Measurements from ENCODE around the gene METTL22. TPM values are rescaled to one million over a fixed set of nuclear protein-coding genes. Genes with fewer than 3 reads are reported as not detected.

The METTL22 gene
- total and polyA plus RNA-seq, 4 donors: 6.5 to 17.9 (median 14.4) TPM

DNA sequence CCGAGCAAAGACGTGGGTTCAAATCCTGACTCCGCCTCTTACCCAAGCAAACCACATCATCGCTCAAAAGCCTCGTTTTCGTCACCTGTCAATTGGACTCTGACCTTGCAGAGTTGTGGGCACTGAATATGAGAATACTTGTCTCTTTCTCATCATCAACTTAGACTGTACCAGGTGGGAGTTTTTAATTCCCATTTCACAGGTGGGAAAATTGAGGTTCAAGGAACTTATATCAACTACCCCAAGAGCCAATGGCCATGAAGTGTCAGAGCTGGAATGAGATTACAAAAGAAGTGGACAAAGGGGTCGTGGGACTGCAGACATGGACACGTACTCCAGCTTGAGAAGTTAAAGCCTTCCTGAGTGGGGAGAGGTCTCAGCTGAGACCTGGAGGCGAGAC is 41.9 kb upstream of the METTL22 start:
- Histone ChIP-seq H3K27me3 (ENCODE audit: control insufficient read depth in 4 of 4, insufficient read depth in 4 of 4, low read length in 3 of 4) (no peaks in the 10 kb centered on the region), H3K9ac (ENCODE audit: low read depth in 1 of 2, low read length in 2 of 2) (no peak overlapping the region), H3K4me3 (ENCODE audit: low read depth in 1 of 3, low read length in 3 of 3) (no peak overlapping the region), H3K9me3 (ENCODE audit: control insufficient read depth in 4 of 4, low read length in 3 of 4) (no peaks in the 10 kb centered on the region), H3K27ac (ENCODE audit: low read depth in 1 of 2, low read length in 2 of 2) (no peak overlapping the region), H3K36me3 (ENCODE audit: control insufficient read depth in 4 of 4, insufficient read depth in 3 of 4, low read depth in 1 of 4, low read length in 3 of 4) (no peaks in the 10 kb centered on the region), H3K4me1 (ENCODE audit: control insufficient read depth in 4 of 4, insufficient read depth in 4 of 4, low read length in 3 of 4) (no peaks in the 10 kb centered on the region)
- WGBS: 81% methylated on average over 9 of the region's 9 CpGs
- no peak for DNase-seq (ENCODE audit: low spot score)
- TF ChIP-seq, protein P1, sequence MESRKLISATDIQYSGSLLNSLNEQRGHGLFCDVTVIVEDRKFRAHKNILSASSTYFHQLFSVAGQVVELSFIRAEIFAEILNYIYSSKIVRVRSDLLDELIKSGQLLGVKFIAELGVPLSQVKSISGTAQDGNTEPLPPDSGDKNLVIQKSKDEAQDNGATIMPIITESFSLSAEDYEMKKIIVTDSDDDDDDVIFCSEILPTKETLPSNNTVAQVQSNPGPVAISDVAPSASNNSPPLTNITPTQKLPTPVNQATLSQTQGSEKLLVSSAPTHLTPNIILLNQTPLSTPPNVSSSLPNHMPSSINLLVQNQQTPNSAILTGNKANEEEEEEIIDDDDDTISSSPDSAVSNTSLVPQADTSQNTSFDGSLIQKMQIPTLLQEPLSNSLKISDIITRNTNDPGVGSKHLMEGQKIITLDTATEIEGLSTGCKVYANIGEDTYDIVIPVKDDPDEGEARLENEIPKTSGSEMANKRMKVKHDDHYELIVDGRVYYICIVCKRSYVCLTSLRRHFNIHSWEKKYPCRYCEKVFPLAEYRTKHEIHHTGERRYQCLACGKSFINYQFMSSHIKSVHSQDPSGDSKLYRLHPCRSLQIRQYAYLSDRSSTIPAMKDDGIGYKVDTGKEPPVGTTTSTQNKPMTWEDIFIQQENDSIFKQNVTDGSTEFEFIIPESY (IDR thresholded peaks at IDR 0.05): no peak

DNA sequence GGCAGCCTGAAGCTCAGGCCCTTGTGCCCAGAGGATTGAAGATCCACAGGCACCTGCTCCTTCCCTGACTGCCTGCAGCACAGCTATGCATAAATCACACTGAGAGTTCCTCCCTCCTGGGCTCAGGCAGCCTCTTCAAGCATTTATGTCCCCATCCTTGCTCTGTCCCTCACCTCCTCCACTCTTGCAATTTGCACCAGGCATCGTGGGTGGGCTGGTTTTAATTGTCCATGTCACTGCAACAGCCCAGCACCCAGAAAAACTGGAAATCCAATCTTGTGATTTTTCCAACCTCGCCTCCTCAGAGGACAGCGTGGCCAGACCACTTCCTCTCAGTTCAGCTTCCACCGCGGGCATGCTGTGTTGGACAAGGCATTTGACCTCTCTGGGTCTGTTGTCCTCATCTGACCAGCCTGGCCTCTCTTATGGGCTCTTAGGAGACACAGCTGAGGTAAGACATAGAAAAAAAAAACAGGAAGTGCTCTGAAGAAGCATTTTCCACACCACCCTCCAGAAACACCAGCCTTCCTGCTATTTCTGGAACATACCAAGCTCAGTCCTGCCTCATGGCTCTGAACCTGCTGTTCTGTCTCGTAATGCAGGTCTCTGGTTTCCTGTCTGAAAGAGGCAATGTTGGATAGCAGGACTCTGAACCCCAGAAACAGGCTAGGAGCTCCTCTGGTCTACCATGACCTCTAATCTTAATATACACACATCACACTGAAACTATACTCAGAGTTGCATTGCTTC is 39.5 kb upstream of the METTL22 start:
- Histone ChIP-seq H3K4me3 (ENCODE audit: low read depth in 1 of 3, low read length in 3 of 3) (no peak overlapping the region), H3K9ac (ENCODE audit: low read depth in 1 of 2, low read length in 2 of 2) (no peak overlapping the region), H3K27me3 (ENCODE audit: control insufficient read depth in 4 of 4, insufficient read depth in 4 of 4, low read length in 3 of 4) (no peaks in the 10 kb centered on the region), H3K27ac (ENCODE audit: low read depth in 1 of 2, low read length in 2 of 2) (no peak overlapping the region), H3K4me1 (ENCODE audit: control insufficient read depth in 4 of 4, insufficient read depth in 4 of 4, low read length in 3 of 4) (no peaks in the 10 kb centered on the region), H3K36me3 (ENCODE audit: control insufficient read depth in 4 of 4, insufficient read depth in 3 of 4, low read depth in 1 of 4, low read length in 3 of 4) (no peaks in the 10 kb centered on the region), H3K9me3 (ENCODE audit: control insufficient read depth in 4 of 4, low read length in 3 of 4) (no peaks in the 10 kb centered on the region)
- no peak for DNase-seq (ENCODE audit: low spot score)
- TF ChIP-seq, protein P2, sequence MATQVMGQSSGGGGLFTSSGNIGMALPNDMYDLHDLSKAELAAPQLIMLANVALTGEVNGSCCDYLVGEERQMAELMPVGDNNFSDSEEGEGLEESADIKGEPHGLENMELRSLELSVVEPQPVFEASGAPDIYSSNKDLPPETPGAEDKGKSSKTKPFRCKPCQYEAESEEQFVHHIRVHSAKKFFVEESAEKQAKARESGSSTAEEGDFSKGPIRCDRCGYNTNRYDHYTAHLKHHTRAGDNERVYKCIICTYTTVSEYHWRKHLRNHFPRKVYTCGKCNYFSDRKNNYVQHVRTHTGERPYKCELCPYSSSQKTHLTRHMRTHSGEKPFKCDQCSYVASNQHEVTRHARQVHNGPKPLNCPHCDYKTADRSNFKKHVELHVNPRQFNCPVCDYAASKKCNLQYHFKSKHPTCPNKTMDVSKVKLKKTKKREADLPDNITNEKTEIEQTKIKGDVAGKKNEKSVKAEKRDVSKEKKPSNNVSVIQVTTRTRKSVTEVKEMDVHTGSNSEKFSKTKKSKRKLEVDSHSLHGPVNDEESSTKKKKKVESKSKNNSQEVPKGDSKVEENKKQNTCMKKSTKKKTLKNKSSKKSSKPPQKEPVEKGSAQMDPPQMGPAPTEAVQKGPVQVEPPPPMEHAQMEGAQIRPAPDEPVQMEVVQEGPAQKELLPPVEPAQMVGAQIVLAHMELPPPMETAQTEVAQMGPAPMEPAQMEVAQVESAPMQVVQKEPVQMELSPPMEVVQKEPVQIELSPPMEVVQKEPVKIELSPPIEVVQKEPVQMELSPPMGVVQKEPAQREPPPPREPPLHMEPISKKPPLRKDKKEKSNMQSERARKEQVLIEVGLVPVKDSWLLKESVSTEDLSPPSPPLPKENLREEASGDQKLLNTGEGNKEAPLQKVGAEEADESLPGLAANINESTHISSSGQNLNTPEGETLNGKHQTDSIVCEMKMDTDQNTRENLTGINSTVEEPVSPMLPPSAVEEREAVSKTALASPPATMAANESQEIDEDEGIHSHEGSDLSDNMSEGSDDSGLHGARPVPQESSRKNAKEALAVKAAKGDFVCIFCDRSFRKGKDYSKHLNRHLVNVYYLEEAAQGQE (IDR thresholded peaks at IDR 0.05): no peak
- TF ChIP-seq JUND (IDR thresholded peaks at IDR 0.05): no peak
- no peak for TF ChIP-seq GABPA (IDR thresholded peaks at IDR 0.05 in 1 of 2, conservative IDR thresholded peaks at IDR 0.05 in 1 of 2)
- TF ChIP-seq, protein P1 (IDR thresholded peaks at IDR 0.05): no peak
- no peak for TF ChIP-seq EGR1 (IDR thresholded peaks at IDR 0.05; ENCODE audit: low read depth in 2 of 2)
- no peak for TF ChIP-seq HNF4G (IDR thresholded peaks at IDR 0.05)
- peak in 1 of 2 donors; percentile 50 for TF ChIP-seq RXRA (IDR thresholded peaks at IDR 0.05)
- TF ChIP-seq YY1 (IDR thresholded peaks at IDR 0.05): no peak
- TF ChIP-seq FOXA2 (IDR thresholded peaks at IDR 0.05): no peak
- TF ChIP-seq NR2F2 (IDR thresholded peaks at IDR 0.05): no peak
- TF ChIP-seq, protein P3, sequence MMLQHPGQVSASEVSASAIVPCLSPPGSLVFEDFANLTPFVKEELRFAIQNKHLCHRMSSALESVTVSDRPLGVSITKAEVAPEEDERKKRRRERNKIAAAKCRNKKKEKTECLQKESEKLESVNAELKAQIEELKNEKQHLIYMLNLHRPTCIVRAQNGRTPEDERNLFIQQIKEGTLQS (IDR thresholded peaks at IDR 0.05): no peak
- no peak for TF ChIP-seq RAD21 (IDR thresholded peaks at IDR 0.05)
- peak; percentile 10 for TF ChIP-seq SP1 (IDR thresholded peaks at IDR 0.05)
- no peak for TF ChIP-seq FOXA1 (IDR thresholded peaks at IDR 0.05)
- no peak for TF ChIP-seq TAF1 (conservative IDR thresholded peaks at IDR 0.05)
- 59% methylated on average over 6 of the region's 6 CpGs for WGBS

Measured in liver (tissue), 9 donors.